ENCODE measurements around the gene TMEM150C.
"Not testable (repeated sequence)": the region's sequence is repeated elsewhere in the genome, so short reads cannot be mapped to it uniquely, and the experiment has no call there.

TMEM150C gene

GRCh38 chr4:82515705-82516104 is 46.1 kb downstream of the TMEM150C start:
- DNase-seq (ENCODE audit: low spot score) = no peak

DNA sequence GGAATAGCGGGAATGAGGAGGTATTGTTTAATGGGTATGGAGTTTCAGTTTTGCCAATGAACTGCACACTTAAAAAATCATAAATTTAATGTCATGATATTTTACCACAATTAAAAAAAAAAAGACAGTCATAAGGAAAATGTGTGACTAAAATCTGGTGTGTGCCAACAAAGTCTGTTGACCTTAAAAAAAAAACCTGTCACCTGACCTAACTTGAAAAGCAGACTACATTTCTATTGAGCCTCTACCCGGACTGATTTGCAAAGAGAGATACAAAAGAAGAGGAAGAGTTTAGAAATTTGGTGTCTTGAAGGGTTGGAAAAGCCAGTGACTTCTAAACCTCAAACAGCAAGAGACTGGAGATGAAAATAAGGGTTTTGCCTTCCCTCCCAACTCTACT is 48.4 kb downstream of the TMEM150C start:
- no peak for DNase-seq (ENCODE audit: low spot score)

DNA sequence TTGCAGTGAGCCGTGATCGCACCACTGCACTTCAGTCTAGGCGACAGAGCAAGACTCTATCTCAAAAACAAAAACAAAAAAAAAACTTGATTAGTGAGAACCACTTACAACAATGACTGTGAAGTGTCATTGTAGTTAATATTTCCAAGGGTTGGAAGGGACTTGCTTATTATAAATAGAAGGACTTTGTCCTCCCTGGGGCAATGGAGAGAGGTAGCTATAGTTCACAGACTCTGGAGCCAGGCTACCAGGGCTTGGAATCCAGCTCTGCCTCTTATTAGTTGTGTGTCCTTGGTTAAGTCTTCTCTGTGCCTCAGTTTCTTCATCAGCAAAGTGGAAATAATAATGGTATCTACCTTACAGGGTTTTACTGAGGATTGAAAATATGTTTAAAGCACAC is 51.6 kb downstream of the TMEM150C start:
- DNase-seq (ENCODE audit: low spot score) = no peak

- no peak for DNase-seq (ENCODE audit: low spot score)
These were observed 52.9 kb downstream of the TMEM150C start for GRCh38 chr4:82508806-82509428.

DNA sequence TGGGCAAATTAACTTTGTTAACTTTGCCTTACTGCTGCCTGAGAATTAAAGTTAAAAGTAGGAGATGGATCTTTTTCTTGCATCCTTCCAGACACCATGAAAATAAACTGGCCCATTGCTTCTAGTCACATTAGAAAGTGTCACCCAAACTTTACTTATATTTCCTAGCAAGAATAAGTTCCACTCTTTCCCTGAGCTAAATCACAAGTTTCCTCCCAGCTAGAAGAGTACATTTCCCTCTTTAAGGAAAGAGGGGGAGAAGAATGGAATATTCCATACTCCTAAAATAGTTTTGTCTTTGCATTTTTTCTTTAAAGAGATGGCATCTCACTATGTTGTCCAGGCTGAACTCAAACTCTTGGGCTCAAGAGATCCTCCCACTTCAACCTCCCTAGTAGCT is 53.8 kb downstream of the TMEM150C start:
- no peak for DNase-seq (ENCODE audit: low spot score)

- DNase-seq (ENCODE audit: low spot score) = no peak
These were observed 60.7 kb downstream of the TMEM150C start for GRCh38 chr4:82501154-82501442.

- DNase-seq (ENCODE audit: low spot score) = no peak
These were observed 61.2 kb downstream of the TMEM150C start for GRCh38 chr4:82500435-82501153.

DNA sequence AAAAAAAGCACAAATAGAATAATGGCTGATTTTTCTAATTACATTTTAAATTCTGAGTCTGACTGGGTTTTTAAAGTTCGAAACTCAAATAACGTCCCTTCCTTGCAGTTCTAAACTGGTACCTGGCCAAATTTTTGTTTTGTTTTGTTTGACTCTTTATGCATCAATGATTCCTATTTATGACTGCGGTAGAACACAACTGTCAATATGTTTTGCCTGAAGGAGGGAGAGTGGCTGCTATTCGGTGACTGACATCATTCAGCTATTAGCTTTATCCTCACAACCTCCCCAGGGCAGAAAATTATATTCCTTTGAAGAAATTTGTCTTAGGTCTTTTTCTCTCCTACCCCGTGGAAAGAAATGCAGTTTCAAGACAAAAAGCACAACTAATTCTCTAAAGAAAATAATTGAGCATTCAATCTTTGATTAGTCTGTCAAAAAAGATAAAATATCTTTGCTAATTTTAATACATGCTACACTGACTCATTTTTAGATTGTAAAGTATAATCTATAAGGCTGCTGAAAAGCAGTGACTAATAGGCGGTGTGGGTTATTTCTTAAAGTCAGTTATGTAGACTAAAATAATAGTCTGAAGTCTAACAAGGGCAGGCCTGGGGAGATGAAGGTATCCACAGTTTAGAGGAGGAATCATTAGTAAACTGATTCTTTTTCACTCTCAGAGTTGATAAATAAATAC is 61.9 kb downstream of the TMEM150C start:
- DNase-seq (ENCODE audit: low spot score) = no peak

GRCh38 chr4:82496349-82496748 is 65.4 kb downstream of the TMEM150C start:
- no peak for DNase-seq (ENCODE audit: low spot score)

GRCh38 chr4:82495666-82496065 is 66.1 kb downstream of the TMEM150C start:
- no peak for DNase-seq (ENCODE audit: low spot score)

- DNase-seq (ENCODE audit: low spot score) = no peak
These were observed 67.9 kb downstream of the TMEM150C start for GRCh38 chr4:82493721-82494425.

DNA sequence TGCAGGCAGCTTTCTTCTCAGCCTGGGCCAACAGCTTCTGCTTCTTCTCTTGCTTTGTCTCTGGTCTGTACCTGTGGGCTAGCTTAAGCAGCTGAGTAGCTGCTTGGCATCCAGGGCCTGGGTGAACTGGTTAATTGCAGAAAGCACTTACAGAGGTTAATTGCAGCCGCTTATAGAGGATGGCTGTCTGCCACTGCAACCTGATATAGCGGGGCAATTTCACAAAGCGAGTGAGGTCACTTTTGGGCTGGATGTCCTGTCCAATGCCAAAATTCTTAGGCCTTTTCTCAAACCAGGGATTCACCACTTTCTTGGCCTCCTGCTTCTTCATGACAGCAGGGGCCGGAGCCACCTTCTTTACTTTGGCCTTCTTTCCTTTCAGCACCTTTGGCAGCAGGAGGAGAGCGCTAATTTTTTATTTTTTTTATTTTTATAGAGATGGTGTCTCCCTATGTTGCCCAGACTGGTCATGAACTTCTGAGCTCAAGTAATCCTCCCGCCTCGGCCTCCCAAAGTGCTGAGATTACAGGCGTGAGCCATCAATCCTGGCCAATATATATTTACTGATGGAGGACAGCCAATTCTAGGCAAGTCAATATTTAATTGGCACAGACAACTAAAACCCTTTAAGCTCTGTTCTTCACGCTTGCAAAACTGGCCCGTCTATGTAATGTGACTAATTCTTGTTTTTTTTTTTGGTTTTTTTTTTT is 70.4 kb downstream of the TMEM150C start:
- no peak for DNase-seq (ENCODE audit: low spot score)

DNA sequence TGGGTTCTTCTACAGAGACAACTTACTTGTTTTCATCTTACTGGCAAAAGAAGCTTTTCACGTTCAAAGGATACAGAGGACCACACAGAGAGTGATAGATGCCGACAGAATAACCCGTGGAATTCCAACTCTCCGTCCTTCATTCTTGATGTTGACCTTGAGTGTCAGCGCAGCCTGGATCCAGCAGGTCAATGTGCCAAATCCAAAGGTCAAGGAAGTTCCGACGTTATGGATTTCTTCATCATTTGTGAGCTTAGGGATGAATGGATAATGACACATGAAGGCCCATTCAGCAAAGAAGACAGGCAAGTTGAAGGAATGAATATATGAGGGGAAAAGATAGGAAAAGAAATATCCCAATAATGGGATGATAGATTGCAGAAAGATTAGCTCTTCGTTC is 71.8 kb downstream of the TMEM150C start:
- DNase-seq (ENCODE audit: low spot score) = no peak

DNA sequence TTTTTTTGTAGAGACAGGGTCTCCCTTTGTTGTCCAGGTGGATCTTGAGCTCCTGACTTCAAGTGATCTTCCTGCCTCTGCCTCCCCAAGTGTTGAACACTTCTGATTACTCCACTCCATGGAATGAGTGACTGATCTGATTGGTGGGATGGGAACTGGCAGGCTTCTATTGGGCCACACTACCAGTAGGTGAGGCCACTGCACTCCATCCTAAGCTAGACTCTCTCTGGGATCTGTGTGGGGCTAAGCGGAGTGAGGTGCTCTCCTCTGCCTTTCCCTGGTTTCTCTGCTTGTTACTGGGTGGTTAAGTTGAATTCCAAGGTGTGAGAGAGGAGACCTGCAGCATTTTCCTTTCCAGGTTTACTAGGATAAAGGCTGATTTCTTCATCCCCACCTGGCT is 72.7 kb downstream of the TMEM150C start:
- DNase-seq (ENCODE audit: low spot score) = no peak

GRCh38 chr4:82484996-82485783 is 76.6 kb downstream of the TMEM150C start:
- DNase-seq (ENCODE audit: low spot score) = no peak

DNA sequence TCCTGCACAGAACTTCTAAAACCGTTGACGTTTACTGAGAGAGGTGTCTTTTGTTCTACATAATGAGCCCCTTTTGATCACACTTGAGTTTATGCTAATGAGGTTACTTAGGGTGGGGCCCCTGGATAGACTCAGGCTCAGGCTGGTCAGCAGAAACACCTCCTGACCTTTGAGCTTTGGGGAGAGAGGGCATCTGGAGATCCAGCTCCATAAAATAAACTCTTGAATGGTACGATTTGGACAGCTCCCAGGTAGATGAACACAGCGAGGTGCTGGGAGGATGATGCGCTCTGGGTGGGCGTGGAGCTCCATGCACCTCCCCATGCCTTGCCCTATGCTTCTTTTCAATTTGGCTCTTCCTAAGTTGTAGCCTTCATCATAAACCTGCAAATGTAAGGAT is 79.4 kb downstream of the TMEM150C start:
- no peak for DNase-seq (ENCODE audit: low spot score)

- DNase-seq (ENCODE audit: low spot score) = no peak
These were observed 80.3 kb downstream of the TMEM150C start for GRCh38 chr4:82481506-82481840.

DNA sequence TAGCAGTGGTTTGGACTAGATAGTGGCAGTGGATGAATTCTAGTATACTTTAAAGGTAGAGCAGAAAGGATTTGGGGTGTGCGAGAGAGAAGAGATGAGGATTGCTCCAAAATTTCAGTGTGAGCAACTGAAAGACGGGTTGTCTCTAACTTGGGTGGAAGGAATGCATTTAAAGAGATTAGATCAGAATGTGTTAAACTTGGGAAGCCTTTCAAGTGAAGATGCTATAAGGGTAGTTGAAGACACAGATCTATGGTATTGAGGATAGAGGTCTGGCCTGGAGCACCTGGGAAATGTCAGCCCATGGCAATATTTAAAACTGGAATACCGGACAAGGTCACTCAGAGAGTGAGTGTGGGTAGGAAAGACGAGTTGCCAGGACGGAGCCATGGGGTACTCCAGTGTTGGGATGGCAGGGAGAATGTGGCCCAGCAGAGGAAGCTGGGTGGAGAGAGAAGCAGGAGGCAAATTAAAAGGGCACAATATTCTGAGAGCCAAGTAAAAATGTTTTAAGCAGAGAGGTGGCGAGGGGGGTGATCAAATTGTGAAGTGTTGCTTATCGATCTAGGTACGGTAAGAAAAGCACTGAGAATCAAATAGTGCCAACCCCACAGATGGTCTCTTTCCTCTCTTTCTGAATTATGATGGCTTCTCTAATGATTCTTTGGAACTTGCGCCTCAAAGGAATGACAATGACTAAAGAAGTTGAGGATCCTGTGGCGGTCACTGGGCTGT is 80.8 kb downstream of the TMEM150C start:
- no peak for DNase-seq (ENCODE audit: low spot score)

DNA sequence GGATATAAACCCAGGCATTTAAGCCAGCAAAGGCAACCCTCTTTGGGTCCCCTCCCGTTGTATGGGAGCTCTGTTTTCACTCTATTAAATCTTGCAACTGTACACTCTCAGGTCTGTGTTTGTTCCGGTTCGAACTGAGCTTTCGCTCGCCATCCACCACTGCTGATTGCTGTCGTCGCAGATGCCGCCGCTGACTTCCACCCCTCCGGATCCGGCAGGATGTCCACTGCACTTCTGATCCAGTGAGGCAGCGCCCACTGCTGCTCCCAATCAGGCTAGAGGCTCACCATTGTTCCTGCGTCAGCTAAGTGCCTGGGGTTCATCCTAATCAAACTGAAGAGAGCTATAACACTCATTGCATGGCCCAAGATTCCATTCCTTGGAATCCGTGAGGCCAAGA is 82.2 kb downstream of the TMEM150C start:
- DNase-seq (ENCODE audit: low spot score) = no peak

DNA sequence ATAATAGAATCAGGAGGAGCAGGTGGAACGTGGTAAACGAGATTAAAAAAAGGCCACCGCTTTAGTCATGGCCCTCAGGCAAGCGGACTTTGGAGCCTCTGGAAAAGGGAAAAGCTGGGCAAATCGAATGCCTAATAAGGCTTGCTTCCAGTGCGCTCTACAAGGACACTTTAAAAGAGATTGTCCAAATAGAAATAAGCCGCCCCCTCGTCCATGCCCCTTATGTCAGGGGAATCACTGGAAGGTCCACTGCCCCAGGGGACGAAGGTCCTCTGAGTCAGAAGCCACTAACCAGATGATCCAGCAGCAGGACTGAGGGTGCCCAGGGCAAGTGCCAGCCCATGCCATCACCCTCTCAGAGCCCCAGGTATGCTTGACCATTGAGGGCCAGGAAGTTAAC is 84.3 kb downstream of the TMEM150C start:
- DNase-seq (ENCODE audit: low spot score) = not testable (repeated sequence)

DNA sequence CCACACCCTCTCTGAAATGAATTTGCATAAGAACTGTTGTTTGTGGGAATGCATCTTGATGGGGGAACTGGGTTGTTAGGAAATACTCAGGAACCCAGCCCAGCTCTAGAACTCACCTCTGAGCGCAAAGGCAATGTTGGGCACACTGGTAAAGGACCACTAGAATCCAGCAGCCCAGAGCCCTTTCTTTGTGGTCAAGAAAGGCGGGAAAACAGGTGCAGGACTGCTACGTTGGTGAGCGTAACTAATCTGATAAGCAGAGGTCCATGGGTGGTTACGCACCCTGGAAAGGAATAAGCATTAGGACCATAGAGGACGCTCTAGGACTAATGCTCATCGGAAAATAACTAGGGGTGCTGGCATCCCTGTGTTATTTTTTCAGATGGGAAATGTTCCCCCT is 85.9 kb downstream of the TMEM150C start:
- not testable (repeated sequence) for DNase-seq (ENCODE audit: low spot score)
